Ectodermal cell (in vitro differentiated cells): ENCODE results near the gene P2RY8.
"Not testable (repeated sequence)": the region's sequence is repeated elsewhere in the genome, so short reads cannot be mapped to it uniquely, and the experiment has no call there.

Source experiments
- H3K27ac ChIP-seq: 2 replicates; pipeline ENCODE4 v1.7.0; 2013; ENCODE audit warnings: mild to moderate bottlenecking, low read depth, low read length; ENCODE audit not compliant: insufficient read depth, poor library complexity, severe bottlenecking
- H3K27me3 ChIP-seq: 2 replicates; pipeline ENCODE4 v1.7.0; 2013; ENCODE audit warnings: mild to moderate bottlenecking, low read length; ENCODE audit not compliant: insufficient read depth, control insufficient read depth, poor library complexity, severe bottlenecking
- H3K36me3 ChIP-seq: one replicate; pipeline ENCODE4 v1.7.0; 2013; ENCODE audit warnings: low read length; ENCODE audit not compliant: control insufficient read depth, insufficient read depth
- H3K4me1 ChIP-seq: one replicate; pipeline ENCODE4 v1.7.0; 2013; ENCODE audit warnings: low read length; ENCODE audit not compliant: control insufficient read depth, insufficient read depth
- H3K4me3 ChIP-seq: 2 replicates; pipeline ENCODE4 v1.7.0; 2013; ENCODE audit warnings: low read depth, low read length, control low read depth; ENCODE audit not compliant: insufficient read depth
- H3K9me3 ChIP-seq: 2 replicates; pipeline ENCODE4 v1.7.0; 2013; ENCODE audit warnings: mild to moderate bottlenecking, low read length, moderate library complexity; ENCODE audit not compliant: control insufficient read depth
- WGBS, 2 experiments: methylation state at CpG; one replicate each; pipeline ENCODE4 v1.1.7; 2013; ENCODE audit warnings: missing lambda C conversion rate in 2 of 2; 5-methylcytosine and 5-hydroxymethylcytosine counted together

Gene P2RY8

GRCh38 chrX:1446984-1447968, 89.7 kb downstream of the P2RY8 start:
- H3K4me3 ChIP-seq, H3K4me1 ChIP-seq, H3K9me3 ChIP-seq, H3K27me3 ChIP-seq, H3K27ac ChIP-seq: not testable (repeated sequence)
- peaks cover 17% of the 10 kb centered on the region for H3K36me3 ChIP-seq
- 95% methylated on average over 13 of the region's 13 CpGs for WGBS, 2 experiments

DNA sequence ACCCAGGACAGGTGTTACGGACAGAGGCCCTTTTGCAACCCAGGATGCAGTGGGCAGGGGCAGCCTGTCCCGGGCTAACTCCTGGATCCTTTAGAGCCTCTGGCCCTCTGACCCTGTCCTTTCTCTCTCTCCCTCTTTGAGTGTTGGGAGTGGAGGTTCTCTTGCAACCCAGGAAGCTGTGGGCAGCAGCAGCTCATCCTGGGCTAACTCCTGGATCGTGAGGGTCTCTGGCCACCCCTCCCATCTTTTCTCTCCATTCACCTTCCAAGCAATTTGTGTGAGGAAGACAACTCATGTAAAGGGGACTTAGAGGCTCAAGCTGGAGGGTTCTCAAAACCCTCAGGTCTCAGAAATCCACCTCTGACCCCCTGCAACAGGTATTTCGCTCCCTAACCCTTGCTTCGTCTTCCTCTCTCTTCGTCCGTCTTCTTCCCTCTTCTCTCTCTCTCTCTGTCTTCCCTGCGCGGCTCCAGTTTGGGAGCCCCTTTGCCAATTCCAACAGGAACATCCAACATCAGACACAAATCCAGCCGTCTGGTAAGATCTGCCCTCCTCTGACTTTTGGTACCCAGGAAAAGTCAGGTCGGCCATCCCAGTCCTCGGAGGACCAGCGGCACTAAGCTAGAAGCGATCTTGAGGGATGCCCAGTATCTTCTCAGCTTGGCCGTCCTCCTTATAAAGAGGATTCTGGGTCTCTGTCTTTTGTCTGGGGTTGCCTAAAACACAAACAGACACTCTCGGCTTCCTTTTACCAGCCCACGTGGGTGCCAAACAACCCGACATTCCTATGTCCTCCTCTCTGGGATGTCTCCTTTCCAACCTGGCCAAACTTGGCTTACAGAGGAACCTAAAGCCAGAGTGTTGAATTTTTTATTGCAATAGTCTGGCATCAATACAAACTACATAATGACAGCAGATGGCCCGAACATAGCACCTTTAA, 92.2 kb downstream of the P2RY8 start:
- Histone ChIP-seq H3K4me1 (no peaks in the 10 kb centered on the region), H3K27ac (no peak overlapping the region), H3K4me3 (no peak overlapping the region), H3K36me3 (peaks cover 17% of the 10 kb centered on the region), H3K9me3 (no peaks in the 10 kb centered on the region), H3K27me3 (no peaks in the 10 kb centered on the region)
- 94 to 95% methylated on average over 19 of the region's 19 CpGs for WGBS, 2 experiments

- H3K4me3 ChIP-seq = no peak overlapping the region
- peaks cover 10% of the 10 kb centered on the region for H3K36me3 ChIP-seq
- H3K4me1 ChIP-seq = no peaks in the 10 kb centered on the region
- 86 to 87% methylated on average over 26 of the region's 26 CpGs for WGBS, 2 experiments
- no peak overlapping the region for H3K27ac ChIP-seq
- H3K27me3 ChIP-seq = no peaks in the 10 kb centered on the region
- no peaks in the 10 kb centered on the region for H3K9me3 ChIP-seq
These were observed 93.4 kb downstream of the P2RY8 start for GRCh38 chrX:1443496-1444075.

DNA sequence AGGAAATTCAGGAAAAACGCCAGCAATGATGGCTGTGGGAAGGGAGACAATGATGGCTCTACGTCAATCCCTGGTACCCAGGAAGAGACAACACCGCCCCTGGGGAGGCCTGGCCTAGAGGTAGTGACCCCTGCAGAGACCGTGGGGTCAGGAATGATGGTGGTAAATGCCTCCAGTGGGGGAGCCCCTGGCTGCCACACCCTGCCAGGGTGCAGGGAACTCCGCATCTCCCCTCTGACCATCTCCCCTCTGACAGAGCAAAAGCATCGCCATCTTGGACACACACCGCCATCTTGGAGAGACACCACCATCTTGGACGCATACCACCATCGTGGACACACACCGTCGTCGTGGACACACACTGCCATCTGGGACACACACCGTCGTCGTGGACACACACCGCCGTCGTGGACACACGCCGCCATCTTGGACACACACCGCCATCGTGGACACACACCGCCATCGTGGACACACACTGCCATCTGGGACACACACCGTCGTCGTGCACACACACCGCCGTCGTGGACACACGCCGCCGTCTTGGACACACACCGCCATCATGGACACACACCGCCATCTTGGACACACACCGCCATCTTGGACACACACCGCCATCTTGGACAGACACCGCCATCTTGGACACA, 94.1 kb downstream of the P2RY8 start:
- no peak overlapping the region for H3K27ac ChIP-seq
- no peaks in the 10 kb centered on the region for H3K9me3 ChIP-seq
- H3K36me3 ChIP-seq = peaks cover 12% of the 10 kb centered on the region
- H3K27me3 ChIP-seq = no peaks in the 10 kb centered on the region
- H3K4me3 ChIP-seq = no peak overlapping the region
- no peaks in the 10 kb centered on the region for H3K4me1 ChIP-seq
- WGBS, 2 experiments = 88% methylated on average over 35 of the region's 38 CpGs

DNA sequence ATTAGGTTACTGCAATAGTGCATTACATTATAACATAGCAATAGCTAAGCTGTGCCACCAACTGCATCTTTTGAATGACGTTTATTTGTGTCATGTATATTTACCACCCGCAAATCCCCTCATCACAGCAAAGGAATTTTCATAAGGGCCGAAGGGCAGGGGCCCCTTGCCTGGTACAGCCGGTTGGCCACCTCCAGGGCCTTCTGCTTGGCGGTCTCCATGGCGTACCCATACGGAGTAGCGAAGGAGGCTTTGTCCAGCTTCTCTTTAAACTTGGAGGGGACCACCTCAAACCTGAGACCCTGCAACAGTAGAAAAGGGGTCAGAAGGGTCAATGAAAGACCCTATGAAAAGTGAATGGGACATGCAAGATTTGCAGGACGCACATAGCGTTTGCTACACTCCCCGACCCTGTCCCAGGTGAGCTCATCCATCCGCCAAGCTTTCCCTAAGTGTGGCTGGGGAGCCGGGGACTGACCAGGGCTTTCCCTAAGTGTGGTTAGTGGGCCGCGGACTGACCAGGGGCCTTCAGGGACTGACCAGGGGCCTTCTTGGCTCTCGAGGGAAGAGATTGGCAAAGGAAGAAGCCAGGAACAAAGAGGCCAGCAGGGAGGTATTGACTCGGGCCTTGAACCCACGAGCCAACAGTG, 94.8 kb downstream of the P2RY8 start:
- H3K36me3 ChIP-seq = peaks cover 13% of the 10 kb centered on the region
- no peaks in the 10 kb centered on the region for H3K4me1 ChIP-seq
- WGBS, 2 experiments = 96 to 97% methylated on average over 18 of the region's 18 CpGs
- H3K4me3 ChIP-seq = no peak overlapping the region
- H3K9me3 ChIP-seq = no peaks in the 10 kb centered on the region
- no peaks in the 10 kb centered on the region for H3K27me3 ChIP-seq
- H3K27ac ChIP-seq = no peak overlapping the region

- H3K4me1 ChIP-seq = no peaks in the 10 kb centered on the region
- H3K27ac ChIP-seq = no peak overlapping the region
- H3K27me3 ChIP-seq = no peaks in the 10 kb centered on the region
- H3K36me3 ChIP-seq = peaks cover 24% of the 10 kb centered on the region
- H3K9me3 ChIP-seq = no peaks in the 10 kb centered on the region
- no peak overlapping the region for H3K4me3 ChIP-seq
- WGBS, 2 experiments = 94 to 98% methylated on average over 6 of the region's 6 CpGs
These were observed 96.5 kb downstream of the P2RY8 start for GRCh38 chrX:1440506-1440905.

- 94 to 95% methylated on average over 20 of the region's 20 CpGs for WGBS, 2 experiments
- H3K36me3 ChIP-seq = peaks cover 33% of the 10 kb centered on the region
- no peaks in the 10 kb centered on the region for H3K9me3 ChIP-seq
- no peaks in the 10 kb centered on the region for H3K4me1 ChIP-seq
- H3K27me3 ChIP-seq = no peaks in the 10 kb centered on the region
- no peak overlapping the region for H3K4me3 ChIP-seq
- no peak overlapping the region for H3K27ac ChIP-seq
These were observed 101.6 kb downstream of the P2RY8 start for GRCh38 chrX:1435241-1435895.

- no peaks in the 10 kb centered on the region for H3K9me3 ChIP-seq
- H3K27ac ChIP-seq = no peak overlapping the region
- no peaks in the 10 kb centered on the region for H3K27me3 ChIP-seq
- no peaks in the 10 kb centered on the region for H3K4me1 ChIP-seq
- H3K36me3 ChIP-seq = peaks cover 33% of the 10 kb centered on the region
- 97% methylated on average over 22 of the region's 22 CpGs for WGBS, 2 experiments
- H3K4me3 ChIP-seq = no peak overlapping the region
These were observed 102.1 kb downstream of the P2RY8 start for GRCh38 chrX:1434871-1435240.
